ENCODE results near the gene WDR41.

- TF ChIP-seq EP300 (IDR thresholded peaks at IDR 0.05), result no peak
- no peak for TF ChIP-seq POLR2AphosphoS5 (IDR thresholded peaks at IDR 0.05)
- TF ChIP-seq CTCF (IDR thresholded peaks at IDR 0.05), result no peak
- TF ChIP-seq POLR2A (IDR thresholded peaks at IDR 0.05), result no peak
Observed at GRCh38 chr5:77409870-77410621, 82.1 kb downstream of the WDR41 start.
